GM23338 (cell line): ENCODE data around the gene TESK2. TPM values are rescaled to one million over a fixed set of nuclear protein-coding genes. Genes with fewer than 3 reads are reported as not detected.

ENCODE experiments used
- ATAC-seq: fragments of 200-7000 bp; cut with Tn5 transposase; 3 replicates; pipeline ENCODE4 v1.9.1; 2020
- DNase-seq: peaks from one replicate; pipeline ENCODE4 v3.0.0-alpha.2; 2015; ENCODE audit warnings: low spot score
- H2AFZ ChIP-seq: fragments of 200-600 bp; sonication (generic); 2 replicates; pipeline ENCODE4 v1.8.0; 2016; ENCODE audit warnings: antibody characterized with exemption, mild to moderate bottlenecking, moderate library complexity
- H3F3A ChIP-seq: fragments of 200-600 bp; sonication (generic); replicated peaks from 2 replicates; pipeline ENCODE4 v1.8.0; 2017; ENCODE audit warnings: antibody characterized with exemption, mixed run types, low read depth
- H3K27ac ChIP-seq: fragments of 200-600 bp; sonication (generic); 2 replicates; pipeline ENCODE4 v1.6.1; 2016; ENCODE audit warnings: low read depth
- H3K27me3 ChIP-seq: fragments of 200-600 bp; sonication (generic); 2 replicates; pipeline ENCODE4 v1.8.0; 2016; ENCODE audit warnings: mild to moderate bottlenecking, mixed run types, moderate library complexity; ENCODE audit not compliant: insufficient read depth
- H3K36me3 ChIP-seq: fragments of 200-600 bp; sonication (generic); 2 replicates; pipeline ENCODE4 v1.8.0; 2016; ENCODE audit warnings: mild to moderate bottlenecking; ENCODE audit not compliant: insufficient read depth
- H3K4me1 ChIP-seq: fragments of 200-600 bp; sonication (generic); 2 replicates; pipeline ENCODE4 v1.8.0; 2016; ENCODE audit warnings: mild to moderate bottlenecking, moderate library complexity; ENCODE audit not compliant: insufficient read depth
- H3K4me2 ChIP-seq: fragments of 200-600 bp; sonication (generic); 2 replicates; pipeline ENCODE4 v1.7.1; 2017; ENCODE audit warnings: mixed run types
- H3K4me3 ChIP-seq: fragments of 200-600 bp; sonication (generic); 2 replicates; pipeline ENCODE4 v1.6.1; 2016; ENCODE audit warnings: mixed run types
- H3K79me2 ChIP-seq: fragments of 200-600 bp; sonication (generic); replicated peaks from 2 replicates; pipeline ENCODE4 v1.8.0; 2017; ENCODE audit warnings: mild to moderate bottlenecking; ENCODE audit not compliant: insufficient read depth
- H3K9me2 ChIP-seq: fragments of 200-600 bp; sonication (generic); 2 replicates; pipeline ENCODE4 v1.8.0; 2017; ENCODE audit not compliant: insufficient read depth
- H4K20me1 ChIP-seq: fragments of 200-600 bp; sonication (generic); replicated peaks from 2 replicates; pipeline ENCODE4 v1.8.0; 2017; ENCODE audit warnings: mild to moderate bottlenecking; ENCODE audit not compliant: insufficient read depth
- H3K27ac Mint-ChIP-seq: 2 replicates; pipeline ENCODE4 v1.8.0; 2020; ENCODE audit warnings: inconsistent platforms, mild to moderate bottlenecking, moderate library complexity, mixed read lengths
- H3K27me3 Mint-ChIP-seq: 3 replicates; pipeline ENCODE4 v1.8.0; 2022; ENCODE audit warnings: low read depth, mild to moderate bottlenecking, moderate library complexity, mixed read lengths, inconsistent platforms; ENCODE audit not compliant: insufficient read depth, poor library complexity
- H3K36me3 Mint-ChIP-seq: 3 replicates; pipeline ENCODE4 v1.8.0; 2021; ENCODE audit warnings: low read depth, mild to moderate bottlenecking, inconsistent platforms, moderate library complexity, mixed read lengths
- H3K4me1 Mint-ChIP-seq: 3 replicates; pipeline ENCODE4 v1.8.0; 2020; ENCODE audit warnings: mild to moderate bottlenecking, inconsistent platforms, mixed read lengths
- H3K4me3 Mint-ChIP-seq: 3 replicates; pipeline ENCODE4 v1.8.0; 2021; ENCODE audit warnings: moderate library complexity, mild to moderate bottlenecking, inconsistent platforms, mixed read lengths
- H3K9me3 Mint-ChIP-seq: 3 replicates; pipeline ENCODE4 v1.8.0; 2020; ENCODE audit warnings: moderate library complexity, mild to moderate bottlenecking, inconsistent platforms, mixed read lengths
- CREB1 ChIP-seq: fragments of 250-450 bp; sonication (Bioruptor Pico); IDR thresholded peaks from 2 replicates; pipeline ENCODE4 v1.5.0; 2020; ENCODE audit warnings: low read depth, mild to moderate bottlenecking, moderate library complexity
- ETS1 ChIP-seq: IDR thresholded peaks from 2 replicates; pipeline ENCODE4 v1.6.1; 2016; ENCODE audit warnings: antibody characterized with exemption
- EZH2 ChIP-seq: fragments of 200-600 bp; sonication (generic); IDR thresholded peaks from one replicate; pipeline ENCODE4 v1.8.0; 2017; ENCODE audit warnings: antibody characterized with exemption, mild to moderate bottlenecking, low read depth; ENCODE audit not compliant: unreplicated experiment
- EZH2phosphoT487 ChIP-seq: fragments of 200-600 bp; sonication (generic); IDR thresholded peaks from one replicate; pipeline ENCODE4 v1.8.1; 2018; ENCODE audit warnings: antibody characterized with exemption; ENCODE audit not compliant: unreplicated experiment
- JUNB ChIP-seq: IDR thresholded peaks from one replicate; pipeline ENCODE4 v1.6.1; 2016; ENCODE audit warnings: antibody characterized with exemption; ENCODE audit not compliant: unreplicated experiment
- NANOG ChIP-seq: IDR thresholded peaks from 2 replicates; pipeline ENCODE4 v1.6.1; 2016; ENCODE audit warnings: antibody characterized with exemption, borderline replicate concordance
- POLR2AphosphoS5 ChIP-seq: IDR thresholded peaks from 2 replicates; pipeline ENCODE4 v1.6.1; 2016; ENCODE audit warnings: antibody characterized with exemption, low read depth
- REST ChIP-seq: IDR thresholded peaks from one replicate; pipeline ENCODE4 v1.6.1; 2018; ENCODE audit warnings: antibody characterized with exemption; ENCODE audit not compliant: unreplicated experiment
- STAT1 ChIP-seq: IDR thresholded peaks from one replicate; pipeline ENCODE4 v1.6.1; 2016; ENCODE audit warnings: antibody characterized with exemption; ENCODE audit not compliant: unreplicated experiment
- ZNF114 ChIP-seq: fragments of 250-450 bp; sonication (Bioruptor Pico); IDR thresholded peaks from 2 replicates; pipeline ENCODE4 v1.5.0; 2020; ENCODE audit warnings: mild to moderate bottlenecking, moderate library complexity
- ZNF331 ChIP-seq: fragments of 250-450 bp; sonication (Bioruptor Pico); IDR thresholded peaks from 2 replicates; pipeline ENCODE4 v1.5.0; 2020; ENCODE audit warnings: low read depth, mild to moderate bottlenecking, moderate library complexity
- ZNF462 ChIP-seq: fragments of 250-450 bp; sonication (Bioruptor Pico); IDR thresholded peaks from 2 replicates; pipeline ENCODE4 v1.5.0; 2020; ENCODE audit warnings: mild to moderate bottlenecking, moderate library complexity
- polyA plus RNA-seq: library from polyadenylated mRNA; unstranded; fragments of >200 nt; fragmentation: Nextera tagmentation; extraction: Ambion mirVana; gene quantifications from 2 replicates; pipeline ENCODE4 v1.2.1, GENCODE V29; 2016
- total RNA-seq: library from RNA; depleted of rRNA; stranded (reverse); fragments of >200 nt; shearing (Covaris generic); gene quantifications from 2 replicates; pipeline ENCODE4 v1.2.3, GENCODE V29; 2014

TESK2 gene
- total and polyA plus RNA-seq, 2 experiments from 2014 or later: 5.2 to 14.0 TPM

- TF ChIP-seq REST (no peak), STAT1 (no peak), POLR2AphosphoS5 (no peak), ZNF331 (CRISPR knock-in tag) (no peak)
Measured at GRCh38 chr1:45346473-45346872, 144.5 kb downstream of the TESK2 start (continued).

- H2AFZ ChIP-seq: no peak overlapping the region
- H3K36me3 ChIP-seq: peaks cover 7% of the 10 kb centered on the region
- H3K27ac Mint-ChIP-seq: no peak overlapping the region
- H3K4me1 ChIP-seq: peaks cover 9% of the 10 kb centered on the region
- H3F3A ChIP-seq: 0 out of 2 replicates have a peak, but pooled peaks cover 7% of the 10 kb centered on the region
- H4K20me1 ChIP-seq: no peaks in the 10 kb centered on the region; the same call in none of the 2 replicates
- no peak overlapping the region for H3K4me2 ChIP-seq
- H3K4me1 Mint-ChIP-seq: peaks cover 4% of the 10 kb centered on the region
- H3K79me2 ChIP-seq: peaks cover 17% of the 10 kb centered on the region
- DNase-seq (no peak), ATAC-seq (no peak)
- H3K9me2 ChIP-seq: no peaks in the 10 kb centered on the region
- H3K9me3 Mint-ChIP-seq: no peaks in the 10 kb centered on the region
- H3K27me3 ChIP-seq: no peaks in the 10 kb centered on the region
- H3K4me3 Mint-ChIP-seq: no peak overlapping the region
- H3K27me3 Mint-ChIP-seq: peaks cover 2% of the 10 kb centered on the region
- H3K4me3 ChIP-seq: no peak overlapping the region
- peaks cover 49% of the 10 kb centered on the region for H3K36me3 Mint-ChIP-seq
- no peak overlapping the region for H3K27ac ChIP-seq
- TF ChIP-seq ZNF114 (CRISPR knock-in tag) (no peak), CREB1 (CRISPR knock-in tag) (no peak), EZH2phosphoT487 (no peak), NANOG (no peak), ZNF331 (CRISPR knock-in tag) (no peak), POLR2AphosphoS5 (no peak), ETS1 (no peak), EZH2 (no peak), STAT1 (no peak), JUNB (no peak), ZNF462 (CRISPR knock-in tag) (no peak)
Measured at GRCh38 chr1:45345014-45345413, 145.9 kb downstream of the TESK2 start.
